Amniotic stem cell (primary cell): ENCODE results near the gene TRMT13.
A peak's percentile ranks its signal among the peaks of the same experiment; 100 is the strongest.

Experiments used
- DNase-seq: peaks from one replicate; lab custom pipeline; 2025; lab: John Stamatoyannopoulos, UW

Gene TRMT13, protein sequence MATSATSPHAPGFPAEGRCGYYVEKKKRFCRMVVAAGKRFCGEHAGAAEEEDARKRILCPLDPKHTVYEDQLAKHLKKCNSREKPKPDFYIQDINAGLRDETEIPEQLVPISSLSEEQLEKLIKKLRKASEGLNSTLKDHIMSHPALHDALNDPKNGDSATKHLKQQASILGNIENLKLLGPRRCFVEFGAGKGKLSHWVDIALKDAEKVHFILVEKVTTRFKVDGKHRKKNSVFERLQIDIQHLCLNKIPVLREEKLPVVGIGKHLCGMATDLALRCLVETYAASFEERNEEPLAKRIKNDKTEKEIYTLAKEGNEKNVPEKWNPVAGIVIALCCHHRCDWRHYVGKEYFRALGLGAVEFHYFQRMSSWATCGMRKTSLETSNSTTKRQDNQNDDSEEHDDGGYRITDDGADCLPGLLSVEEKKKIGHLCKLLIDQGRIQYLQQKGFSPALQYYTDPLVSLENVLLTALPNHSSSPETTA

DNA sequence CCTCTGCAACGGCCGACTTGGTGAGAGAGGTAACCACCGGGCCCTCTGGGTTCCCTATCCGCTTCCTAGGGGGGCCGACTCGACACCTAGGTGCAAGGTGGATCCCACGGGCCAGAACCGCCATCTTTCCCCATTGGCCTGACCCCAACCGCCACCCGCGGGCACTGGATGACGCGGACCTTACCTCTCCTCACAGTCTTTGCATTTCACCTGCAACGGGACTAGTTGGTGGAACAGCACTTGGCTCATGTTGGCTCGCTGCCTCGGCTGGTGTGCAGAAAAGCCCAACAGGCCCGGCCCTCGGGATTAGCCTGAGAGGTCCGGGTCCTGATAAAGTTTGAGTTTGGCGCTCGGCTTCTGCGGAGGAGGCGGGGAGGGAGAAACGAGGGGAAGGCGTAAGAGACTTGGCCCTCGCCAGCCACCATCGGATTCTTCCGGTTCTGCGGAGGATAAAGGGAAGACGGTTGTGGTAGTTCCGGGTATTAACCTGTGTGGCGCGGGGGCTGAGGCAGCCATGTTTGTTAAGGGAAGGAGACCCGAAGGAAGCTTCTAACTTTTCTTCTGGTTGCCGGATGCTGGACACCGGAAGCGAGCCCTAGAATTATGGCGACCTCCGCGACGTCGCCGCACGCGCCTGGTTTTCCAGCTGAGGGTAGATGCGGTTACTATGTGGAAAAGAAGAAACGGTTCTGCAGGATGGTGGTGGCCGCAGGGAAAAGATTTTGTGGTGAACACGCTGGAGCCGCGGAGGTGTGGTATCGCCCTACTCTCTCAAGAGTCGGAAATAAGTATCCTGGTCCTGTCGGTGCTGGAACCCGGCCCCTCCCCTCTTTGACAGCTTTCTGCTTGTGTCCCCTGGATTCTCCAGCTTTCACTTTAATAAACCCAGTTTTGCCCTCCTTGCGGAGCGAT is at the start of gene TRMT13, which contains the start of gene SASS6:
Gene TRMT13 (plus strand): TSS at position 598 of the 912 bp plus-strand sequence. CDS start 6 bp downstream, at position 604.
Gene SASS6 (minus strand): TSS at position 365 of the 912 bp plus-strand sequence. CDS start 116 bp downstream, at position 249.
- peak; percentile 96 for DNase-seq

DNA sequence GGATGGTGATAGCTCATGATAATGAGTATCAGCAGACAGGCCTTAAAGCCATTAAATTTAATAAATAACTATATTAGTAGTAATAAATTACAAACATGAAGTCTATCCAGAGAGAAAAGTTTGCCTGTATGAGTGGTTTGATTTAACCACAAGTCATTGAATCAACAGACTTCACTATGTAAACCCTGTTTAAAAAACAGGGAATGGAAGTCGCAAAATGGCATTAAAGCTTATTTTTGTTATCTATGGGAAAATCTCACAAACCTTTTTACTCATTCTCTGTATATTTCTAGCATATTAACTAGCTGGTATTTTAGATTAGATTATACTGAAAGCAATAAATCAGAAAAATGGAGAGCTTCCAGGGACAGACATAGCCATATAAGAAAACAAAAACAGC is 45.6 kb upstream of the TRMT13 start:
- no peak for DNase-seq

DNA sequence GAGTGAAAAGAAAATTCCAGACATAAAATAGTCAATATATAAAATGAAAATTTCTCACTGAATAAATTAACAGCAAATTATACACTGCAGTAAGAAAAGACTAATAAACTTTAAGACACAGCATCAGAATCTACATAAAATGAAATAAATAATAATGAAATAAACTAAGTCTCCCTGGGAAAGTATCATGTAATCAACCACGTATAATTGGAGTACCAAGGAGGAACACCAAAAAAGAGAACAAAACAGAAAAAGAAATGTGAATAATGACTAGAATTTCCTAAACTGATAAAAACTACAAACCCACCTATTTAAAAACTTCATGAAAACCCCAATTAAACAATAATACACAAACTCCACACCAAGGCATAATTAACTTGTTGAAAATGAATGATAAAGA is 43.9 kb upstream of the TRMT13 start:
- DNase-seq, result no peak

DNA sequence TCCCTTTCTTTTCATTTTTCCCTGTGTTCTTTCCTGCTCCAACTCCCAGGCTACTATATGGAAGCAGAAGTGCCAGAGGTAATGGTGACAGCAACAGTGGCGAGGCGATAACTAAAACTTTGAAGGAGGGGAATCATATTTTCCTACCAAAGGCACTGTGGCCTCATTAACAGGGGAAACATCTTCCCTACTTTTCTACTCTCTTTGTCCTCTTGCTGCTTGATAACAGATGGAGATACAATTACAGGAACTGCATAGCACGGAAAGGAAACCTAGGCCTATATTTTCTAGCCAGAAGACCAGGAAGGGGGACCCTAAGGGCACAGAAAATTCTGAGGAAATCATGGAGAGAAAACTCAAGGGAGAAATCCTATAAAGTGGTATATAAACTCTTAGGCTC is 42.5 kb upstream of the TRMT13 start:
- DNase-seq, result no peak

DNA sequence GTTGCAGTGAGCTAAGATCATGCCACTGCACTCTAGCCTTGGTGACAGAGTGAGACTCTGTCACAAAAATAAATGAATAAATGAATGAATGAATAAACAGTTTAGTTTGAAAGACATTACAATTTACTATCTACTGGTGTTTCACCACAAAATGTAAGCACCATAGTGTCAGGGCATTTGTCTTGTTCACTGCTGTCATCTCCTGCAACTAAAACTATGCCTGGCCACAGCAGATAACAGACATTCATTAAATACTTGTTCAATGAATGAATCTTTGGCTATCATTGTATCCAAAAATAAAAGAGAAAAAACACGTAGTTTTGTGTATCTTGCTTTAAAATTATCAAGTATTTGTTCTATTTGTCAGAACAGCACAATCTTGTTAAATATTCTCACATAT is 32.8 kb upstream of the TRMT13 start:
- no peak for DNase-seq

DNA sequence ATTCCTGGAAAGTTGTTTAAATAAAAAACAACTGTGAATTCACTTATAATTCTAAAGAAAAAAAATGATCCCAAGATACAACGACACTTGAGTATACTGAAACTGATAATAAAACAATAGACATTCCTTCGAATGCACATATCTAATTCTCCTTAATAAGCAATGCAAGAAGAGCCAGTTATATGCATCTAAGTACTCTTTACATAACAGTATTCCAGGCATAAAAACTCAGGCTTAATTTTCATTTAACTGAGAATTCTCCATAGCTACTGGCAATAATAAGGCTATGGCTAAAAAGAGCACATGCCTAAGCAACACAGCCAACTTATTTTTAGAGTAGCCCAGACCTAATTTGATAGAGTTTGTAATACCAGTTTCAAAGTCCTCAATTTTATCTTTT is 31.4 kb upstream of the TRMT13 start:
- DNase-seq, result no peak

DNA sequence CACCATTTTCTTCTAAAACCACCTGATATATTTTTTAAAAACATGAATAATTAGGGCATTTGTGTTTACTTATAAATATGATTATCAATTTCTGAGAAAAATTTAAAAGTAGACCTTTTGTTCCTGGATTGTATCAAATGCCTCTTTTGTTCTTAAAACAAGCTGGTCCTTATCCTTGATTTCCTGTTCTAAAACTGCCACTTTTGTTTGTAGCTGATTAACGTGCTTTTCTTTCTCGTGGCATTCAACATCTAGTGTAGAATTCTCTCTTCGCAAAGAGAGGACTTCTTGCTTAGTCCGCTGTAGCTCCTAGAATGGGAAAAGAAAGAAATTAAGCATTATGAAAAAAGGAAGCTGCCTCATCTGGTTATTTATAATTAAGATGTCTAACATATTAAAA is 25.3 kb upstream of the TRMT13 start:
- DNase-seq, result no peak

DNA sequence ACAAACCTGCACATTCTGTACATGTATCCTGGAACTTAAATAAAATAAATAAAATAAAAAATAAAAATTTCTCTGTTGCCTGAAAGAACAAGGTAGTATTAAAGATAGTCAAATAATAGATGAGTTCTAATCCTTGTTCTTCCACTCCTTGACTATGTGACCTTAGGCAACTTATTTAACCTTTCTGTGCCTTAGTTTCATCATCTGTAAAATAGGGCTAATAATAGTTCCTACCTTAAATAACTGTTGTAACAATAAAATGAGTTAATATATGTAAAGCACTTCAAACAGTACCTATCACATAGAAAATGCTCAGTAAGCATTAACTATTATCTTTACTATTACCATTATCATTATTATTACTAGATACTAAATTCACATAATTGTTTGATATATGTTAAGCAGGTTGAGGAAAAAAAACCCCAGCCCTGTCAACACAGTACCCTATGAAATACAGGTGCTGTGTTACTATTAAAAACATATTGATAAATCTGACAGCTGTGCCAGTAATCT is 23.4 kb upstream of the TRMT13 start:
- DNase-seq, result no peak

DNA sequence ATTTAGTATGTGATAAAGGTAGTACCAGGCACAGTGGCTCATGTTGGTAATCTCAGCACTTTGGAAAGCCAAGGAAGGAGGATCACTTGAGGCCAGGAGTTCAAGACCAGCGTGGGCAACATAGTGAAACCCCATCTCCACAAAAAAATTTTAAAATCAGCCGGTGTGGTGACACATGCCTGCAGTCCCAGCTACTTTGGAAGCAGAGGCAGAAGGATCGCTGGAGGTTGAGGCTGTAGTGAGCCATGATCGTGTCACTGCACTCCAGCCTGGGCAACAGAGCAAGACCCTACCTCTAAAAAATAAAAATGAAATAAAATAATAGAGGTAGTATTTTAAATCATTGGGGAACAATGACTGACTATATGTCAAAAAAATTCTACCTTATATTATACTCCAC is 17.4 kb upstream of the TRMT13 start:
- no peak for DNase-seq

DNA sequence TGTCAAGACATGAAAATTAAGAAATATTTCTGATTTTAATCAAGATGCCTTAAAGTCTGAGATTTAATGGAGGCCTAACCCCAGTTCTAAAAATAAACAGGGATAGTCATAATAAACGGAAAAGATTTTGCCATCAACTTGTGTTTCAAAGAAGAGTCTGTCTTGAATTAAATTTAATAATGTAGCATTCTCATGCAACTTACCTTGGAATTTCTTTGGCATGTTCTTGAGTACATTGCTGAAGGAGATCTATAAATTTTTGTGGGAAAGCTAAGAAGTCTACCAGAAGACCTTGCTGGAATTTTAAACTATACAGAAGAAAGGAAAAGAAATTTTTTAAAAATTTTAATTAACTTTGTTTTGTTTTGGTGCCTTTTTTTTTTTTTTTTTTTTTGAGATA is 10.8 kb upstream of the TRMT13 start:
- DNase-seq, result no peak

DNA sequence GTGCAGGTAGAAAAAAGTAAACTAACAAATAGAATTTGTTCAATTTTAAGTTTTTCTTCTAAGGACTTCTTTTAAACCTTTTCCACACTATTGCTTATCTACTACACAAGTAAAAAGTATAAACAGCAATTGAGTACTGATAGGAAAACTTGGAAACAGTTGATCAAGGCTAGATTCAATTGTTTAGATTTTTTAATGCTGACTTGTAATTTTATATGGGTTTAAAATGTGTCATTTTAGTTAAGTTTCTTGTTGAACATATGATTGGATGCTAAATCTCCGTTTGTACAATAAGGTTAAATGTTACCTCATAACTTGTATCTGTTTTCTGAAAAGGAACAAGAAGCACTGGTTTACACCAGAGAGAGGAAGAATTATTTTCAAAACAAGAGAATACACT is 5.7 kb upstream of the TRMT13 start:
- no peak for DNase-seq

DNA sequence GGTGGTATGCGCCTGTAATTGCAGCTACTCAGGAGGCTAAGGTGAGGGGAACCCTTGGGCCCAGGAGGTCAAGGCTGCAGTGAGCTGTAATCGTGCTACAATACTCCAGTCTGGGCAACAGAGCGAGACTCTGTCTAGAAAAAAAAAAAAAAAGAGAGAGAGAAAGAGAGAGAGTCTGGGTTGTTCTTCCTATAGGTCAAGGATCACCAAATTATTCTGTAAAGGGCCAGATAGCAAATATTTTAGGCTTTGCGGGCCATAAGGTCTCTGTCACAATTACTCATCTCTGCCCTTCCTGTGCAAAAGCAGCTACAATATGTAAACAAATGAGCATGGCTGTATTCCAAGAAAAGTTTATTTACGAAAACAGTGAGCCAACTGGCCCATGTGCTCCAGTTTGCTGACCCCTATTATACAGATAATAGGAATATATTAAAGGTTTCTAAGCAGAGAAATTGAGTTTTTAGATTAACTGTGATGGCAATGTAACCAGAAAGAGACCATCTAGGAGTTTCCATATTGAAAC is 2.3 kb upstream of the TRMT13 start:
- no peak for DNase-seq

DNA sequence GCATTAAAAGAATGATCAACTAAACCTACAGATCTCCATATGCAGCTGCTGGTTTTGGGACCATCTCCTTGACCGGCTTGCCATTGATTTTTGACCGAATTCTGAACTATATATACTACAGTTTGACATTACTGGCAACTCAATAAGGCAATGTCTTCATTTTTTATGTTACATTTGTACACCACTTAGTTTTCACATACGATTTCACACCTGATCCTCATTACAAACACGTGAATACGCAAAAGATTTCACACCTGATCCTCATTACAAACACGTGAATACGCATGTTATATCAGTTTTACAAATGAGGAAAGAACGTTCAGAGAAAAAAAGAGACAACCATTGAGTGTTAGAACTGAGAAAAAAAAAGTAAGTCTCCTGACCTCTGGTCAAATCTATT is 1.3 kb upstream of the TRMT13 start:
- DNase-seq, result no peak

DNA sequence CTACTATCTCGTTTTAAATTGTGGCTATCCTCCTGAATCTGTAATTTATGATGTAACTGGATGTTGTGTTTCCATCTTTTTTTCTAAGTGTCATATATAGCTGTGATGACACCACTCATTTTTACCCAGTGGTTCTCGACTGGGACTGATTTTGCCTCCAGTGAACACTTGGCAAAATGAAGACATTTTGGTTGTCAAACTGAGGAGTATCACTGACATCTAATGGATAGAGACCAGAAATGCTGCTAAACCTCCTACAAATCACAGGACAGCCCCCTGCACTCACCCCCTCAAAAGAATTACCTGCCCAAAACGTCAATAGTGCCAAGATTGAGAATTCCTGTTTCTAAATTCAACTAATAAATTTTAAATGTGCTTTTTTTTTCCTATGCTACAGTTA is 1.9 kb downstream of the TRMT13 start:
- no peak for DNase-seq

DNA sequence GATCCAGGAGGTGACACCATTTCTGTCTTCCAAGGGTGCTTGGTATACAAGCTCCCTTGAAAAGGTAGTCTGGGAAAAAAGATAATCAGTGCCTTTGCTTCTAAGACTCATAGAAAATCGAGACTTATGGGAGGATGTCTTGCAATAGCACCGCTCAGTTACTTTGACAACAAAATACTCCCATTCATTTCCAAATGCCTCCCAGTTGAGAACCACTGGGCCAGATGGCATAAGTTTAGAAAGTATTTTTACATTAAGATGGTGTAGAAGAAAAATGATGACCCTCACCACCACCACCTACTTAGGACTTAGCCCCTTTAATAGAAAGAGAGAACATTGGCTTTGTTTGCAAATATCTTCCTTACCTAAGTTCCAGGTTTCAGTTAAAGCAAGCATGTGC is 4.6 kb downstream of the TRMT13 start:
- DNase-seq, result no peak

DNA sequence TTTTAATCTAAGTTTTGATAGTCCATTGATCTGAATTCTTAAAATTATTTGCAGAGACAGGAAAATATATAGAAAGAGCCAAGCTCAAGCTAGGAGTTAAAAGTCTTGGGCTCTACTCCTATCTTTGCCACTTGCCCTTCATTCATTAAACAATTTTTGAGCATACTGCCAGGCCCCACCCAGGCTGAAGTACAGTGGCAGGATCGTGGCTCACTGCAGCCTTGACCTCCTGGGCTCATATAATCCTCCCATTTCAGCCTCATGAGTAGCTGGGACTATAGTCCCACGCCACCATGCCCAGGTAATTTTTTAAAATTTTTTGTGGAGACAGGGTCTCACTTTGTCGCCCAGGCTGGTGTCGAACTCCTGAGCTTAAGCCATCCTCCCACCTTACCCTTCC is 8.2 kb downstream of the TRMT13 start:
- no peak for DNase-seq

DNA sequence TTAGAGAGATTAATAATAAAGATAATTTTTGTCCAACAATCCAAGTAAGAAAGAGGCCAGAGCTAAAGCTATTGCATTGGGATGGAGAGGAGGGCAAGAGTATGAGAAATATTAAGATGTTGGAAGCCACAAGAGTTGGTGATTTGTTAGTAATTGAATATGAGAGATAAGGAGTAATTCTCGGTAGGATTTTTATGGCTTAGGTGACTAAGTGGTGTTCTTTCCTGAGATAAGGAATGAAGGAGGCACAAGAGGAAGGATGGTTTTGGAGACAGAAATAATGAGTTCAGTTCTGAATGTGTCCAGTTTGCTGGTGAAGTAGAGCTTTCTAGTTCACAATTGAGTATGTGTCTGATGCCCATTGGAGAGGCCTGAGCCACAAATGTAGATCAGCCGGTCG is 9.4 kb downstream of the TRMT13 start:
- no peak for DNase-seq

DNA sequence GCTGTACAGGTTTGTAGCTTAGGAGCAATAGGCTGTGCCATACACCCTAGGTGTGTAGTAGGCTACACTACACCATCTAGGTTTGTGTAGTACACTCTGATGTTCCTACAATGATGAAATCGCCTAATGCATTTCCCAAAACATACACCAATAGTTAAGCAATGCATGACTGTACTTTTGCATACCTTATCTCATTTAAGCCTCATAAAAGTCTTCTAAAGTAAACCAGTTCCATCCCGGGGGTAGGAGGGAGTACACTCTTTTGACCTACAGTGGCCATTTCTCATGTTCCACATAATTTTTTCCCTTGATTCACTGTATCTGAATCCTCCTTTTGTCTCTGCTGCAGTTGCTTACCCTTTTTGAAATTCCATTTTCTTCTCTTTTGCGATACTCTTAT is 12.2 kb downstream of the TRMT13 start:
- no peak for DNase-seq

DNA sequence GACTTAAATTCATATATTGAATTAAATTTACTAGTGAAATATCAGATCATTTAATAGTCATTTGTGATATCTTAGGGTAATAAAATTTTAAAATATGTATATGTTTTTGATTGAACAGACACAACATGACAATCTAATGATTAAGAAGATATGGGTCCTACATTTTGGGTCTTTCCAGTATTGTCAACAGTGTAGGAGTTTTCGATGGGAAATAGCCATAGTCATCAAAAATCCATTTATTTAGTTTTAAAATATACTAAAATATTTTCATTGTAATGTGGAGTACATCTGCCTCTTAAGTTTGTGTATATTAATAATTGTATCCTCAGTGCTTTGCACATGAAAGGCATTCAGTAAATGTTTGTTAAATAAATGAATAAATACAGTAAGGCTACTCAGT is 14.0 kb downstream of the TRMT13 start:
- no peak for DNase-seq

DNA sequence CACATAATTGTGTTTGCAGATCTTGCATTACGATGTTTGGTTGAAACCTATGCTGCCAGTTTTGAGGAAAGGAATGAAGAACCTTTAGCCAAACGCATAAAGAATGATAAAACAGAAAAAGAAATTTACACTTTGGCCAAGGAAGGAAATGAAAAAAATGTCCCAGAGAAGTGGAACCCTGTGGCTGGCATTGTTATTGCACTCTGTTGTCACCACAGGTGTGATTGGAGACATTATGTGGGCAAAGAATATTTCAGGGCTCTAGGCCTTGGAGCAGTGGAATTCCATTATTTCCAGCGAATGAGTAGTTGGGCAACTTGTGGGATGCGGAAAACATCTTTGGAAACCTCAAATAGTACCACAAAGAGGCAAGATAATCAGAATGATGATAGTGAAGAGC is 14.9 kb downstream of the TRMT13 start:
- no peak for DNase-seq

DNA sequence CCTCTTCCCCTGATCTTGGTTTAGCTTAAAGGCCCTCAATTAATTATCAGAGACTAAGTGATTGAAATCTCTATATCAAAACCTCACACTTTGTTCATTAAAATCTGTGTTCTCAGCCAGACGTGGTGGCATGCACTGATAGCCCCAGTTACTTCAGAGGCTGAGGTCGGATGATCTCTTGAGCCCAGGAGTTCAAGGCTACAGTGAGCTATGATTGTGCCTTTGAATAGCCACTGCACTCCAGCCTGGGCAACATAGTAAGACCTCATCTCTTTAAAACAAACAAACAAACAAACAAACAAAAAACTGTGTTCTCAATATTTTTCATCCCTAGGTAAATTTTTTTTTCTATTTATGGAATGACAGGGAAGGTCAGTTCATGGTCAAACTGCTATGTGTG is 18.7 kb downstream of the TRMT13 start:
- no peak for DNase-seq

DNA sequence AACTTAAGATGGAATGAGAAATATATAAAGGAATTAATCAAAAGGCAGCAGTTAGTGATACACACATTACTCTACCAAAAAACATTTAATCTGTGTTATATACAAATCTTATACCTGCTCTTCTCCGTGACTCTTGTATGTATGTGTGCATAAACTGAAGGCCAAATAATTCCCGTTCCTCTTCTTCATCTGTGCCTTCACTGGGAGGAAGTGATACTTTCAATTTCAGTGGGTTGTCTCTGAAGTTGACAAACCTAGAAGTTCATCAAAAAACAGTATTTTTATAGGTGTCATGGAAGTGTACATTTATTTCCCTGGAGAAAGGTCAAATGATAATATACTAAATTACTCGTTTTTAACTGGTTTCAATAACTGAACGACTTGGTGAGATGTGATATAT is 19.3 kb downstream of the TRMT13 start:
- no peak for DNase-seq

DNA sequence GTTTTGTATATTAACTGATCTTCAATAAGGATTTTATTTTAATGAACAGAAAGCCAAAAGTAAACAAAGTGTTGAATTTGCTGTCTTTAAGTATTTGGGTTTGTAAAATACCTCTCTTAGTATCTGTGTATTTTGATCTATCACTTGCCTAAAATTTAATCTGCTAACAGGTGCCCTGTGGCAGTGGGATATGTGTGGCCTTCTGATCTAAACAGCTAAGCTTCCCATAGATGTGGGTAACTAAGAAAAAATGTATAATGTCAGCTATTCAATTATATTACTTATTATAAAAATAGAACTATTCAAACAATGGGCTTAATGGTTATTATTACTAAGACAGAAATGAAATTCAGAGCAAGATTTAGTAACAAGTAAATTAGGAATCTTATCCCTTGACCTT is 29.9 kb downstream of the TRMT13 start:
- DNase-seq, result no peak
